Measurements from ENCODE around the gene PRKAA1.

Gene PRKAA1

DNA sequence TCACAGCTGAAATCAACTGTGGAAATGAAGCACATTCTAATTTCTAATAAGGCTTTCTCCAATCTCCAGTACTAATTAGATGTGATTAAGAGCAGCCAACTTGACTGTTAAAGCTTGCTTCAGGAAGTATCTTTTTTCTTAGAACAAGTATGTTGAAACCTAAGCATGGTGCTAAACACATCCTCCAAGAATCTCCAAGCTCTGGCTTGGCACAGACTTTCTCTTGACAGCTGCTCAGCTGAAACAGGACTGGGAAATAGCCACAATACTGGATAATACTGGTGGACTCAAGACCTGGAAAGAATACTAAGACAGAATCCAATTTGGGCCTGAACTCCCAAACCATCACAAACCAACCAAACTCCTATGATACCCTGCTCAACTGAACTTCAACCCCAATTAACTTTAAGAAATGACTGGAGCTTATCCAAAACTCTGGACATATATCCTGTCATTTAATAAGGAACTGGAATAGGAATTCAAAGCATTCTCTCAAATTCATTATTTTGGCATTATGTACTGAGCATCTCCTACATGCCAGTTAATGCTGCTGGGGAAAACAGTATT lies 16.2 kb downstream of the PRKAA1 start:
- no peak for FAIRE-seq
- DNase-seq (ENCODE audit: low spot score) = no peak

DNA sequence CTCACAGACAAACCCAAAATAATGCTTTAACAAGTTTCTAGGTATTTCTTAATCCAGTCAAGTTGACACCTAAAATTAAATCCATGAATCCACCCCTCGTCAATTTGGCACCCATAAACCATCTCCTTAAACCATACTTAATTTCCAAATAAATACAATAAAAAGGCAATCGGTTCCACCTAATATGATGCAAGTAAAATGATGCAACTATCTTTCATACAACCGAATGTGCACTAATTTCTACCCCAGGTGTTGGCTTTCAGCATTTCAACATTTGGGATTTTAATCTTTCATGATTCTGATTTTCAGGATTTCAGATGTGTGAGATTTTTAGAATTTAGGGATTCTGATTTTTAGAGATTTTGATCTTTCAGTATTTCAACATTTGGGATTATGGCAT lies 17.3 kb downstream of the PRKAA1 start:
- no peak for FAIRE-seq
- no peak for DNase-seq (ENCODE audit: low spot score)

DNA sequence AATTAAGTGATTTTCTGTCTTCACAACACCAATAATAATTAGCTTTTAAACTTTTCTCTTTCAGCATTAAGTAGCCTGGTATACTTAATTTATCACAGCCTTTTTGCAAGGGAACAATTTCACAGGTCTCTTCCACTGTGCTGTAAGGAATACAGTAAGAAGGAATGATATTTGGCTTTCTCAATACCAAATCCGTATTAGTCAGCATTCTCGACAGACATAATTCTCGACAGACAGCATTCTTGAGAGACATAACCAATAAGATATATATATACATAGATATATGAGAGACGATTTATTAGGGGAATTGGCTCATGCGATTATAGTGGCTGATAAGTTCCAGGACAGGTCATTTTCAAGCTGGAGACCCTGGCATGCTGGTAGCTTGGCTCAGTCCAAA lies 18.0 kb downstream of the PRKAA1 start:
- DNase-seq (ENCODE audit: low spot score) (no peak), FAIRE-seq (no peak)

DNA sequence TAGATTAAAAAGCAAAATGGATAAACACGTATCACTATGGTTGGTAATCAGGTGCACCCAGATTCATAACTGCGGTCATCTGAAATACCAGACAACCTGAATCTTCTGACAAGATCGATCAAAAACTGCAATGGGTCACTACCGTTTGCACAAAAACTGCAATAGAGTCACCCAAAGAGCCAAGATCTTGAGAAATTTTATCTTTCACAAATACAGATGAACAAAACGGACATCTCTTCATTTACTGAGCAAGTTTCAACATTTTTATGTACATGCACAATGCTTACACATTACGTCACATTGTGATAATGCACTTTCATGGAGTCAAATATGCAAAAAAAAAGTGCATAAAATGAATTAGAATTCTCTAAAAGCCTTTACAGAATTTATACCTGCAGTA lies 18.6 kb downstream of the PRKAA1 start:
- FAIRE-seq (no peak), DNase-seq (ENCODE audit: low spot score) (no peak)

DNA sequence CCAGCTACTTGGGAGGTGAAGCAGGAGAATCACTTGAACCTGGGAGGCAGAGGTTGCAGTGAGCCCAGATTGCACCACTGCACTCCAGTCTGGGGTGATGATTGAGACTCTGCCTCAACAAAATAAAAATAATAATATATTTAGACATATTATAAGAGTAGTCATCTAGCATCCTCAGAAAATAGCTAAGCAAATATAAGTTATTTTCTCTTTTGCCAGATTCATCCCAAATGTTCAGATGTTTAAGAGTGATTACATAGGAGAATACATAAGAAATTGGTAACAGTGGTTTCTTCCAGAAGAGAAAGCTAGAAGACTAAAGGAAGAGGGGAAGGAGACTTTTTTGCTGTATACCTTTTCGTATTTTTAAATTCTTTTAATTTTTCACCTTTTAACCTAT lies 20.0 kb downstream of the PRKAA1 start:
- FAIRE-seq (no peak), DNase-seq (ENCODE audit: low spot score) (no peak)

DNA sequence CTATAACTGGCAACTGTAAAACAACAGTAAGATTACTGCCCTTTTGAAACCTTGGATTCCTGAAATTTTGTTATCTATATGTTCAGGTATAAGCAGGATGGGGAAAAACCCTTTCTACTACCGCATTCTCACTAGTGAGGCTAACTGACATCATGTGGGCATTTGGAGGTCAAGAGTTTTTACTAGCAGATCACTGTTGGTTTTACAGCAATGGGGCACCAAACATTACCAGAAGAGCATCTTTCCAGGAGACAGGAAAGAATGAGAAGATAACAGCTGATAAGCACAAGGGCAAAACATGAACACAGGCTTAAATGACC lies 21.6 kb downstream of the PRKAA1 start:
- FAIRE-seq (no peak), DNase-seq (ENCODE audit: low spot score) (no peak)

DNA sequence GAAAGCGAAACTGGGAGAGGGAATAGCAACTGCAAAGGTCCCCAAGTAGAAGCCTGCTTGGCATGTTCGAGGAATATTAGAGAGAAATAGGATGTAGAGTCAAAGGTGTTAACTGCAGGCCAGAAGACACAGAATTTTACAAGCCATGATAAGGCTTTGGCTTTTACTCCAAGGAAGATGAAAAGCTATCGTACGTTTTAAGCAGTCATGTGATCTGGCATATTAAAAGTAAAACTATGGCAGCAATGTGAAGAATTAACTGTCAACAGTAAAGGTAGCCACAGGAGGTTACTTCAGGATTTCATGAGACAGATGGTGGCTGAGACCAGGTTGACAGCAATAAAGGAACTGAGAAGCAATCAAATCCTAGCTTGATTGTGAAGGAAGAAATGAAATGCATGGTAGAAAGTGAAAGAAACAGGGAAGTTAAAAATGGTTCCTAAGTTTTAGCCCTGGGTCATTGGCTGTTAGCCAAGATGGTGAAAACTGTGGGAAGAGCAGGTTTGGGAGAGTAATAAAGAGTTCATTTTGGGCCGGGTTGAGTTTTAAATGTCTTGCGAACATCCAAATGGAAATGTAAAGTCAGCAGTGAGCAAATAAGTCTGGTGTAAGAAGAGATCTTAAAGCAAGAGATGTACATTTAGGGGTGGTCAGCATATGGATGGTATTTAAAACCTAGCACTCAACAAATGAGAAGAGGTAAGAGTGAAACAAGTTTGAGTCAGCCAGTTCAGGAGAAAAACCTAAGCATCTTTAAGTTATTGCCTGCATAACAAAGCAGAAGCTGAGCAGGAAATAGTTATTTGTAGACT lies 22.1 kb downstream of the PRKAA1 start:
- no peak for FAIRE-seq

DNA sequence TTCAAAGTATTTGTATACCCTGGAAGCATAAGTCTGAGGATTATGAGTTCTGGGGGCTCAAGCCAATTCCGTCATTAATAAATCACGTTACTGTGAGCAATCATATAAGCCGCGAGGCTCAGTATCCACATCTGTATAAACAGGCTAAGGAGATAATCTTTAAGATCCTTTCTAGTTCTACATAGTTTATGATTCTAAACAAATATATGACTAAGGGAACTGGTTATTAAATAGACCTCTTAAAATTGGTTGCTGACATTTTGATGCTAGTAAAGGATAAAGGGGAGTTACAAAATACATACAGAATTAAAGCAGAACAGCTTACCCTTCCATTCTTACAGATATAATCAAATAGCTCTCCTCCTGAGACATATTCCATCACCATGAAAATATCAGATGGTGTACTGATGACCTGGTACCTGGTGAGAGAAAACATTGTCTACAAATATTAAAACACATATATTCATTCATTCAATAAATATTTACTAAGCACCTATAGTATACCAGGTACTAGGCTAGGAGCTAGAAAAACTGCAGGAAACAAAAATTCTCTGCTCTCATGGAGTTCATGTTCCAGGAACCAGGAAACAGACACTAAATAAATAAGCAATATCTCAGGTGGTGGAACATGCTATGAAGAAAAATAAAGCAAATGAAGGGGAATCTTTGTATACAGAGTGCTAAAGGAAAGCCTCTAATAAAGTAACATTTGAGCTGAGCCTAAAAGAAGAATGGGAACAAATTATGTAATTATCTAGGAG lies 22.9 kb downstream of the PRKAA1 start:
- no peak for FAIRE-seq
- no peak for DNase-seq (ENCODE audit: low spot score)

More for the DNA sequence above, 22.1 kb downstream of the PRKAA1 start:
- no peak for DNase-seq (ENCODE audit: low spot score)

DNA sequence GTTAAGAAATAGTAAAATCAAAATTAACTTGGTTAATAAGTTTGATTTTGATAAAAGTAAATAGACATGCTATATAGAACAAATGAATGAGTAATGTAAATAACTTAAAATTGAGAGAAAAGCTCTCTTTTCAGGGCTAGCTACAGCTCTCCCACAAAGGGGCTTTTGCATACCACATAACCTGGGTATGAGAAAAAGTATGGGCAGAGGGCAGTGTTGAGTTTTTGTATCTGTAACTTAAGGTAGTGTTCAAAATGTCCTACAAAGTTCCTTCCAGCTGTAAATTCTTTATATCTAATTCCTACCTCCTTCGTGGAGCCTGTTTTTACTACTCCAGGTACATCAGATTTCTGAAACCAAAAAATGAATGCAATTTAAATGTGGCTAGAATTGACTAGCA lies 23.6 kb downstream of the PRKAA1 start:
- no peak for DNase-seq (ENCODE audit: low spot score)
- FAIRE-seq = no peak

DNA sequence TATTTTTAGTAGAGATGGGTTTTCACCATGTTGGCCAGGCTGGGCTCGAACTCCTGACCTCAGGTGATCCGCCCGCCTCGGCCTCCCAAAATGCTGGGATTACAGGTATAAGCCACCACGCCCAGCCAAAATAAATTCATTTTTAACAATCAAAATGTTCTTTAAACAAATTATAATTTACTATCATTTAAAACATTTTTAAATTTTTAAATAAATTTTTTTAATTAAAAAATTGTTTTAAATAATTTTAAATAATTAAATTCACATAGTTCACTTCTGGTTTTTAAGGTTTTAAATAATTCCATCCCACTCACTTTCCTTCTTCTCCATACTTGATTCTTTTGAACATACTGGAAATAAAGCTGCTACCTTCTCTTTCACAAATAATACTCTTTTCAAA lies 27.4 kb downstream of the PRKAA1 start:
- DNase-seq (ENCODE audit: low spot score) (no peak), FAIRE-seq (no peak)

DNA sequence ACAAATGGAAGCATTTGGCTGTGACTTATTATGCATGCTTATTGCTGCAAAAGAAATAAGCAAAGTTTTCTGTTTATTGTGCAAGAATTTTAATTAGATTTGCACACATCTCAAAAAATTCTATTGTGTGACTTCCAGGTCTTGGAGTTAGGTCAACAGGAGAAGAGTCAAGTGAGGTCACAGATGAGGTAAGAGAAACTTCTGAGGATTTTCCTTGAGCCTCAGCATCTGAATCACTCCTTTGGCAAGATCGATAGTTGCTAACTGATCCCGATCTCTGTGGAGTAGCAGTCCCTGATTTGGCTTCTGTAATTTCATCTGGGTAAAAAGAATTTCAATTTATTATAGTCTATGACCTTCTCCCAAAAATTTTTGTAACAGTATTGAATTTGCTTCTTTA lies 35.5 kb downstream of the PRKAA1 start:
- DNase-seq (ENCODE audit: low spot score) (no peak), FAIRE-seq (no peak)

DNA sequence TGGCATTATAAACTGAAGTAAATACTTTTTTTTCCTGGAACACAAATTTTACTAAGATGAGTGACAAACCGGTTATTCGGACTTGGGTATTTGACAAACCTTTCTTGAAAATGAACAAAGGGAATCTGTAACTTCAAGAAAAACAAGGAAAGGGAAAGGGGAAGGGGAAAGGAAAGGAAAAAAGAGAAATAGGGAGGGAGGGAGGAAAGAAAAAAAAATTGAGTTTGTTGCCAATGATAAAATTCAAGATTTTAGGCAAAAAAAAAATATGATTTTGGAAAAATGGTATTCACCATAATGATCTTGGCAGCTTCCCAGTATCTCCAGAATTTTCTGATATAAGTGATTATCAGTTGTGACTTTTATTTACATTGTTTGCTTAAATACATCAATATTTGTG lies 40.8 kb downstream of the PRKAA1 start:
- FAIRE-seq = no peak
- DNase-seq (ENCODE audit: low spot score) = no peak

DNA sequence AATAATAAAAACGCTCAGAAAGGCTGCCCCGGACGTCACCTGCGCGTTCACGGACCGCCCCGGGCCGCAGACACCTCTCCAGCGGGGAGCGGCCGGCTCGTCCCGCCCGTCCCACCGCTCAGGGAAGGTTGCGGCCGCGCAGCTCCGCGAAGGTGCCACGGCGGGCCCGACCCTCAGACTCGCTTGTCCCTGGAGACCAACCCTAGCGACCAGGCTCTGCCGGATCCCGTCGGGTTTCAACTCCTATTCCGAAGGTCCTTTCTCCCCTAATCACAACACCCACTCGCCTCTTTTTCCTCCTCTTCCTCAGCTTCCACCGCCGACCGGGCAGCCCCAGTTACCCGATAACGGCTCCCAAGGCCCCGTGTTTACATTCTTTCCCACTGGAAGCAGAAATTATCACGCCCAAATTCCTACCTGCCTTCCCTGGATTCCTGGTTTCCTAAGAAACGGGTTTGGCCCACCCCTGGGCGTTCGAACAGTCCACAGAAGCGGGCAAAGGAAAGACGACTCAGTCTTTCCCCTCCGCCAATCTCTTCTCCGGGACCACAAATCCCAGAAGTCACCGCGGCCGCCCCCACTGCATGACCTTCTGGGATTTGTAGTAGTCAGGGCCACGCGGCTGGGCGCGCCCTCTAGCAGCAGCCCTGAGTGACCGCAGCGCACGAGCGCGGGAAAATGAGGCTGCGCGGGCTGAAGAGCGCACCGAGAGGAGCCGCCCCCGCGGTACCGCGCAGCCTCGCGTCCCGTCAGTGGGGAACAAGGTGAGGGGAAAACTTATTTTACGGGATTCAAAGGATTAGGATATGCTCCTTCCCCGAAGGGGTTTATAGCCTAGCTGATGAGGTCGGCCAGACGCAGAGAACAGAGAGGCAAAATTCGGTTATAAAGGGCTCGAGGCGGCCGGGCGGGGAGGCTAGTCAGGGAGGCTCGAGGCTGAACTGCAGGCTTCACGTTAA lies 42.5 kb downstream of the PRKAA1 start, which contains the start of gene TTC33:
TTC33 (minus strand) TSS at position 555 of the 959 bp plus-strand sequence. CDS start 8,943 bp downstream, outside the sequence.
- peak; percentile 79 for FAIRE-seq
- peak; percentile 97 for DNase-seq (ENCODE audit: low spot score)

DNA sequence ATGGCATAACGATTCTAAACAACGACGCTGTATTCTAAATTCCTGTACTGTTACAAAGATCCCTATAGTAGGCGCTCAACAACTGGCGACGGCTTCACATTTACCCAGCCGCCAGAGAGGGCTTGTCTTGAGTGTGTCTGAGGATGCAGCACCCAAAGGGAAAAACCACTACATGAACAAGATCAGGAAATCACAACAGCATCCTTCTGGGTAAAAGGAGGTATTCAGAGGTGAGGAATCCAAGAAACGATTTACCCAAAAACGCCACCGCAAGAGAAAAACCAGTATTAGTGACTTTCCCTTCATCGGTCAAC lies 43.1 kb downstream of the PRKAA1 start:
- no peak for FAIRE-seq
- peak; percentile 84 for DNase-seq (ENCODE audit: low spot score)

DNA sequence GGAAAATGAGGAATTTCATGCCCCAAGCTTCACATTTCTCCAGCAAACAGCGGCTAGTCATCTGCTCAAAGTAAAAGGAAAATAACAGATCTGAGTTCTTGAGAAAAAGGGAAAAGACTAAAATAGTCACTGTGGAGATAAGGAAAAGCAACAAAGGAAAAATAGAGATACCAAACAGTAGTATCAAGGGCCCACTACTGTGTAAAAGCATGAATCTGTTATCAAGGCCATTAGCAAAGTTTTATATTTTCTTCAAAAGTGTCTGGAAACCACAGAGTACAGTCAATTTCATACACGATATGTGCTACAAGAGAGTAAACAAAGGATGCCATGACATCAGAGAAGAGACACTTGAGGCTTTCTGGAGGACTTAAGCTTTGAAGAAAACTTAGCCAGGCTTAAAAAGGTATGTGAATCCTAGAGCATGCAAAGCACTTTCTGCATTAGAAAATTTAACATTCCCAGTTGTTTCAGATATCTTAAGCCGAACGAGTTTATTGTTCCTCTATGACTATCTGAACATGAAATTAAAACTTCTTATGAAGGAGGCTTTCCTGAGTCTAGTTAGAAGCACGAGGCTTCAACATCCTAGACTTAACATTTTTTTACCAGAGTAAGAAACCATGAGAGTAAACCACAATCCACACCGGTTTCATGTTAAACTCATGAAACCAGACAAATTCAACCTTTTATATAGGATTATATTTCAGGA lies 43.6 kb downstream of the PRKAA1 start:
- DNase-seq (ENCODE audit: low spot score) = no peak
- FAIRE-seq = no peak

DNA sequence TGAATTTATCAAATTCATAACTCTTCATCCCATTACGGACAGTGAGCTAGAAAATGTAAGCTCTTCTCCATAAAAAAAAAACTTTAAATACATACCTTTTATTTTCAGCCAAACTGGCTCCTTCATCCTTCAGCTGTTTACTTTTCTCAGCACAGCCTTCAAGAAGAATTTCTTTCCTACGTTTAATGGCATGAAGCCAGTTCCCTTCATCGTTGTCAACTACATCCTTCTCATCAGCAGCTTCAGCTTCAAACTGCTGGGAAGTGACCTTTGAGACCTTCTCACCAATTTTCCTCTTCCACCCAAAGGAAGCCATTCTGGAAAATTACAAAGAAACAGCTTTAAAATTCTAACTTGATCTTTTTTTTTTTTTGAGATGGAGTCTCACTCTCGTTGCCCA lies 51.5 kb downstream of the PRKAA1 start:
- DNase-seq (ENCODE audit: low spot score) = no peak
- FAIRE-seq = no peak

DNA sequence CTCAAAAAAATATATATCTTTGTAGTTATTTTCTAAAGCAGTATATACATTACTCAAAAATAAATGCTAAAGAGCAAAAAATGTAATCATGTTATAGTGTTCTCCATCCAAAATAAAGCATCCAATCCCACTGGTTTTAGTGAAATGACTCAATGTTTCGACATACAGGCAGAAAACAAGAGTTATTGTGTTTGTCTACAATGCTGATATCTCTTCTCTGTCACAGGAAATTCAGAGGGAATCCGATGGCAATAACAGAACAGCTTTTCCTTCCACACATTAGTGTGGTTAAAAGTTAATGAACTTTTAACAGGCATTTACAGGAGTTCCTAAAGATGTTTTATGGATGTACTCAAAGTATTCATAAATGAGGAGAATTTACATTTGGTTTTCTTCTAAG lies 54.4 kb downstream of the PRKAA1 start:
- DNase-seq (ENCODE audit: low spot score) = no peak
- FAIRE-seq = no peak

DNA sequence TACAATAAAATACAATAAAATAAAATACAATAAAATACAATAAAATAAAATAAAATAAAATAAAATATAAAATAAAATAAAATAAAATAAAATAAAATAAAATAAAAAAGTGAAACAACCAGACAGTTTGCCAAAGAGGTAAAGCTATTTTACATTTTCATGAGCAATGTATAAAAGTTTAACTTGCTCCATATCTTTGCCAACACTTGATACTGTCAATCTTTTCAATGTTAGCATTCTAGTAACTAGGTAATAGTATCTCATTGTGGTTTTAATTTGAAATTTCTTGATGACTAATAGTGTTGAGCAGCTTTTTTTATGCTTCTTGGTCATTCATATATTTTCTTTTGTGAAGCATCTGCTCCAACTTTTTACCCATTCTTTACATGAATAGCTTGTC lies 59.7 kb downstream of the PRKAA1 start:
- FAIRE-seq = no peak
- DNase-seq (ENCODE audit: low spot score) = no peak

DNA sequence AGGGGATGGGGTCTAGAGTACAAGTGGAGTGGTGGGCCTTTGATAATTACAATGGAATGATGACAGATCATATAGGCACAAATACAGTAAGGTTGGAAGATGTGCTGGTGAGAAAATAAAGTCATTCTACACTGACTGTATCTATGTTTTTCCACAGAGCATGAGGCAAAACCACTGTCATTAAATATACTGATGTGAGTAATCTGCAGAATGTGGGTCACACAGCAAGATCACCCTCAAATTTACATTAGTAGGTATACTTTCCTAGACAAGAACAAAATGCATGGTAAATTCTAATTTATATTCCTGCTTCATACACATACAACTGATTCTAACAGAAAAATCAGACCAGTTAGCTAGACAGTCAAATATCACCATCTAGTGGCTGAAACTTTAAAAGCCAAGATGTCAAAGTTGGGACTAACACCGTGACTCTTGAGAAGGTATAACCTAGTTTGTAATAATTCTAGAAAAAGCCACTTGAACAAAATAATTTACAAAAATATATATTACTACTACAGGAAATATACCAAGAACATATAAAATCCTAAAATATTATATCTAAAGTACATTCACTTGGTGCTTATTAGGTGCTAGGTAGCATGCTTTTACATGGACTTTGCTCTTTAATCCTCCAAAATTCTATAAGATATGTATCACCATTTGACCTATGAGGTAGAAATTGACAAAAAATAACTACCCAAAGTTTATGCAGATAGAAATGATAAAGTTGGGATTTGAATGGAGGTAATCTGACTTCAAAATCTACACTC lies 61.9 kb downstream of the PRKAA1 start:
- FAIRE-seq = no peak
- DNase-seq (ENCODE audit: low spot score) = peak; percentile 53

DNA sequence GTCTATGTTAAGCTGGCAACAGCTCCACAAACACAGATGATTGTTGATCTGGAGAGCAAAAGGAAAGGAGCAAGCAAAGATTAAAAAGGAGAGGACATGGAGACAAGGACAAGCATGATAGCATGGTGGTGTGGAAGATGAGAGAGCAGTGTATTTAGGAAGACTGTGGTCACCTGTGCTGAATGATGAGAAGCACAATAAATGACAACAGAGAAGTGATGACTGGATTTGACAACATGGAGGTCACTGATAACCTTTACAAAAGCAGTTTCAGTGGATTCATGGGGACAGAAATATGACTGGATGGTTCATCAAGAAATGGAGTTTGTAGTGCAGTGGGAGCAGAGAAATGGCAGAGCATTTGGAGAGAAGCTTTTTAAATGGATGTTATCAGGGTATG lies 62.6 kb downstream of the PRKAA1 start:
- FAIRE-seq (no peak), DNase-seq (ENCODE audit: low spot score) (no peak)
